K562 (cell line): ENCODE results near the gene ARHGEF40. TPM values are rescaled to one million over a fixed set of nuclear protein-coding genes. Genes with fewer than 3 reads are reported as not detected.

Experiments used
- ATAC-seq: fragments of 200-7000 bp; cut with Tn5 transposase; 3 replicates; pipeline ENCODE4 v1.9.1; 2020; ENCODE audit warnings: moderate library complexity
- BruUV-seq: library from RNA; stranded (reverse); fragments of 400-500 nt; replicated peaks from 2 replicates; lab custom pipeline; 2021; lab: Mats Ljungman, UMichigan
- CTCF ChIA-PET: fragments of 300-600 bp; formaldehyde crosslinking; extraction: SDS; loops from one replicate; lab custom pipeline; 2021; ENCODE audit warnings: low intra/inter-chr PET ratio; lab: Yijun Ruan, JAX
- POLR2A ChIA-PET: fragments of 300-600, 350-650 bp; sonication (Branson Sonifier 250); formaldehyde crosslinking; extraction: SDS; loops from one replicate; lab custom pipeline; 2021; ENCODE audit warnings: antibody characterized with exemption, inconsistent platforms; lab: Yijun Ruan, JAX
- DNase-seq, 4 experiments: peaks; one replicate each; pipeline versions ENCODE4 v3.0.0 to v3.0.0-alpha.2; 2011 to 2018; ENCODE audit warnings: low spot score in 3 of 4, mixed read lengths in 3 of 4; ENCODE audit errors: extremely low read depth in 1 of 4
- FAIRE-seq: peaks from 2 replicates; lab custom pipeline; 2011; peaks lifted over from hg19 to GRCh38; lab: Jason Lieb, UNC
- H2AFZ ChIP-seq: 2 replicates; pipeline ENCODE4 v1.6.0; 2011; ENCODE audit warnings: low read depth, low read length, control low read depth, inconsistent platforms
- H3K27ac ChIP-seq: fragments of 200-600 bp; 3 replicates; pipeline ENCODE4 v1.8.0; 2011; ENCODE audit warnings: low read depth, mild to moderate bottlenecking, control low read depth, inconsistent platforms, low read length, moderate library complexity, mixed read lengths; ENCODE audit errors: extremely low read depth
- H3K27me3 ChIP-seq, 2 experiments: fragments of 300-600 bp in 1 of 2; 2 replicates in 1 of 2; 3 replicates in 1 of 2; pipeline versions ENCODE4 v1.6.0 to v1.8.0; 2011; ENCODE audit warnings: inconsistent platforms in 2 of 2, low read length in 2 of 2, mild to moderate bottlenecking in 1 of 2, mixed read lengths in 1 of 2, moderate library complexity in 1 of 2; ENCODE audit not compliant: control insufficient read depth in 2 of 2, insufficient read depth in 2 of 2
- H3K36me3 ChIP-seq: fragments of 300-600 bp; 3 replicates; pipeline ENCODE4 v1.8.0; 2011; ENCODE audit warnings: mild to moderate bottlenecking, low read length, inconsistent platforms; ENCODE audit not compliant: control insufficient read depth, insufficient read depth
- H3K4me1 ChIP-seq, 2 experiments: fragments of 200-600 bp in 1 of 2; replicated peaks in 1 of 2; 2 replicates in 1 of 2; 3 replicates in 1 of 2; pipeline versions ENCODE4 v1.5.1 to v1.8.0; 2011; ENCODE audit warnings: inconsistent platforms in 2 of 2, low read length in 2 of 2, mild to moderate bottlenecking in 1 of 2, mixed read lengths in 1 of 2, moderate library complexity in 1 of 2; ENCODE audit not compliant: control insufficient read depth in 2 of 2, insufficient read depth in 2 of 2
- H3K4me2 ChIP-seq: 2 replicates; pipeline ENCODE4 v1.6.1; 2011; ENCODE audit warnings: low read length, control low read depth, inconsistent platforms, mixed read lengths; ENCODE audit not compliant: insufficient read depth
- H3K4me3 ChIP-seq: fragments of 200-600 bp; sonication (generic), shearing (Covaris generic); 2 replicates; pipeline ENCODE4 v1.5.1; 2016; ENCODE audit warnings: control low read depth, inconsistent platforms
- H3K79me2 ChIP-seq: fragments of 200-600 bp; 3 replicates; pipeline ENCODE4 v1.8.0; 2011; ENCODE audit warnings: low read length, inconsistent platforms; ENCODE audit not compliant: control insufficient read depth, insufficient read depth
- H3K9ac ChIP-seq, 2 experiments: 2 replicates each; pipeline versions ENCODE4 v1.6.0 to v1.6.1; 2011; ENCODE audit warnings: low read depth in 2 of 2, low read length in 2 of 2, control low read depth in 1 of 2, inconsistent platforms in 1 of 2, mild to moderate bottlenecking in 1 of 2, mixed read lengths in 1 of 2; ENCODE audit not compliant: insufficient read depth in 1 of 2
- H3K9me1 ChIP-seq: one replicate; pipeline ENCODE4 v1.6.0; 2011; ENCODE audit warnings: inconsistent platforms, mild to moderate bottlenecking, low read length, moderate library complexity; ENCODE audit not compliant: control insufficient read depth, insufficient read depth
- H3K9me3 ChIP-seq: replicated peaks from 2 replicates; pipeline ENCODE4 v1.5.1; 2011; ENCODE audit warnings: low read depth, low read length, inconsistent platforms; ENCODE audit not compliant: control insufficient read depth, insufficient read depth
- H4K20me1 ChIP-seq: replicated peaks from 2 replicates; pipeline ENCODE4 v1.6.1; 2011; ENCODE audit warnings: low read length, inconsistent platforms, mixed read lengths; ENCODE audit not compliant: control insufficient read depth, insufficient read depth
- ATF2 ChIP-seq: sonication (generic); formaldehyde crosslinking; IDR thresholded peaks from 2 replicates; pipeline ENCODE4 v1.8.1; 2022; ENCODE audit warnings: missing genetic modification reagents
- BCLAF1 ChIP-seq, 2 experiments: fragments of 450-650 bp in 1 of 2; IDR thresholded peaks; 2 replicates each; pipeline ENCODE4 v1.6.1; 2011 to 2017; ENCODE audit warnings: low read depth in 2 of 2, antibody characterized with exemption in 1 of 2, borderline replicate concordance in 1 of 2, low read length in 1 of 2, mild to moderate bottlenecking in 1 of 2, mixed read lengths in 1 of 2; ENCODE audit not compliant: control insufficient read depth in 1 of 2
- EGR1 ChIP-seq: fragments of 450-650 bp; conservative IDR thresholded peaks from 2 replicates; pipeline ENCODE4 v1.6.1; 2017; ENCODE audit warnings: mild to moderate bottlenecking
- NFXL1 ChIP-seq: fragments of 450-650 bp; formaldehyde crosslinking; IDR thresholded peaks from 2 replicates; pipeline ENCODE4 v1.4.0; 2021; ENCODE audit warnings: mild to moderate bottlenecking
- POLR3A ChIP-seq: IDR thresholded peaks from 2 replicates; pipeline ENCODE4 v1.6.1; 2011; ENCODE audit warnings: borderline replicate concordance, mild to moderate bottlenecking, moderate library complexity; ENCODE audit not compliant: insufficient read length, insufficient read depth; ENCODE audit errors: extremely low read depth
- SRF ChIP-seq, 2 experiments: fragments of 250-450, 450-650 bp in 1 of 2; sonication (Bioruptor Pico) in 1 of 2; sonication (generic) in 1 of 2; formaldehyde crosslinking; IDR thresholded peaks; 2 replicates each; pipeline versions ENCODE4 v1.5.0 to v1.5.1; 2020 to 2022; ENCODE audit warnings: mild to moderate bottlenecking in 1 of 2, missing genetic modification reagents in 1 of 2
- ZKSCAN3 ChIP-seq: fragments of 250-450 bp; sonication (Bioruptor Pico); IDR thresholded peaks from 2 replicates; pipeline ENCODE4 v1.4.0; 2020
- ZNF174 ChIP-seq: fragments of 250-450 bp; sonication (Bioruptor Pico); IDR thresholded peaks from 2 replicates; pipeline ENCODE4 v1.4.0; 2020; ENCODE audit warnings: mild to moderate bottlenecking
- ZSCAN29 ChIP-seq: fragments of 450-650 bp; IDR thresholded peaks from 2 replicates; pipeline ENCODE4 v1.6.1; 2017
- WGBS: fragments of 100-300 bp; shearing (Covaris generic); methylation state at CpG from one replicate; pipeline ENCODE4 v1.1.6; 2016; ENCODE audit warnings: low coverage, mixed read lengths; ENCODE audit not compliant: insufficient coverage; ENCODE audit errors: missing lambda C conversion rate; 5-methylcytosine and 5-hydroxymethylcytosine counted together
- in situ Hi-C: fragments of 300-500 bp; cut with MboI; formaldehyde crosslinking; loops from 4 replicates; pipeline ENCODE4 v1.15.0; 2018; ENCODE audit warnings: inconsistent platforms, mixed read lengths
- intact Hi-C: fragments of 100-400 bp; cut with micrococcal nuclease; formaldehyde crosslinking; loops from 2 replicates; pipeline ENCODE4 v1.14.2; 2022
- polyA plus RNA-seq, 8 experiments: library from polyadenylated mRNA; depleted of rRNA in 4 of 8; stranded (reverse) in 5 of 8; unstranded in 3 of 8; fragments of >200 nt; fragmentation: Nextera tagmentation in 2 of 8; fragmentation: Illumina TruSeq in 1 of 8; extraction: Ambion mirVana in 2 of 8; extraction: Trizol in 1 of 8; gene quantifications; 2 replicates each; pipeline versions ENCODE4 v1.2.1 to v1.2.3, GENCODE V29; 2011 to 2014; ENCODE audit warnings: inconsistent platforms in 1 of 8, missing spikeins in 1 of 8
- total RNA-seq, 7 experiments: library from RNA; depleted of rRNA in 6 of 7; stranded (reverse); fragments of >200 nt in 6 of 7; fragmentation: Illumina TruSeq in 2 of 7; extraction: Trizol in 2 of 7; gene quantifications; 2 replicates each; pipeline versions ENCODE4 v1.2.1 to v1.2.3, GENCODE V29; 2011 to 2021; ENCODE audit warnings: low replicate concordance in 1 of 7
- TF ChIP-seq, protein P1 (sequence below): fragments of 250-450 bp; sonication (Bioruptor Pico); IDR thresholded peaks from 2 replicates; pipeline ENCODE4 v1.8.0; 2021; ENCODE audit warnings: mild to moderate bottlenecking, moderate library complexity
- TF ChIP-seq, protein P2 (sequence below): fragments of 250-450 bp; sonication (Bioruptor Pico); IDR thresholded peaks from 2 replicates; pipeline ENCODE4 v1.5.0; 2022; ENCODE audit warnings: mild to moderate bottlenecking

Gene ARHGEF40
- total and polyA plus RNA-seq, 9 of the 15 experiments (the other 6 are each of a cell fraction or from before 2014, with no cell fraction given), result 0.42 to 6.3 (median 3.8) TPM

- H3K27me3 ChIP-seq, result no peaks in the 10 kb centered on the region
- no peak overlapping the region for H3K4me2 ChIP-seq
- ATAC-seq (no peak), DNase-seq (no peak), FAIRE-seq (no peak)
- H3K4me3 ChIP-seq, result no peak overlapping the region
- no peaks in the 10 kb centered on the region for H3K9me3 ChIP-seq
- no peaks in the 10 kb centered on the region for H4K20me1 ChIP-seq
- no peaks in the 10 kb centered on the region for H3K9me1 ChIP-seq
- H2AFZ ChIP-seq, result no peak overlapping the region
- CTCF ChIA-PET, result no interaction called here
- no peaks in the 10 kb centered on the region for H3K79me2 ChIP-seq
- H3K9ac ChIP-seq, result no peak overlapping the region
- POLR2A ChIA-PET, result interaction anchor here (1.5 kb wide), 1 partner anchor 146 kb away, joined by 4 read pairs; no protein-coding TSS in a partner anchor
- 81% methylated on average over 5 of the region's 5 CpGs for WGBS
- in situ Hi-C loops, result no loop called here
- intact Hi-C loops, result loop anchor here (1.0 kb wide), 1 partner anchor 22 kb away; no protein-coding TSS in a partner anchor
- H3K27ac ChIP-seq, result no peak overlapping the region
- TF ChIP-seq ATF2 (no peak), SRF (CRISPR knock-in tag; IDR thresholded peaks at IDR 0.05) (no peak), BCLAF1 (IDR thresholded peaks at IDR 0.05; ENCODE audit: borderline replicate concordance in 1 of 2, control insufficient read depth in 1 of 2, low read depth in 2 of 2, low read length in 1 of 2) (no peak), ZNF174 (CRISPR knock-in tag) (no peak), POLR3A (no peak), ZSCAN29 (no peak), NFXL1 (no peak), EGR1 (no peak), ZKSCAN3 (no peak)
- TF ChIP-seq, protein P1, sequence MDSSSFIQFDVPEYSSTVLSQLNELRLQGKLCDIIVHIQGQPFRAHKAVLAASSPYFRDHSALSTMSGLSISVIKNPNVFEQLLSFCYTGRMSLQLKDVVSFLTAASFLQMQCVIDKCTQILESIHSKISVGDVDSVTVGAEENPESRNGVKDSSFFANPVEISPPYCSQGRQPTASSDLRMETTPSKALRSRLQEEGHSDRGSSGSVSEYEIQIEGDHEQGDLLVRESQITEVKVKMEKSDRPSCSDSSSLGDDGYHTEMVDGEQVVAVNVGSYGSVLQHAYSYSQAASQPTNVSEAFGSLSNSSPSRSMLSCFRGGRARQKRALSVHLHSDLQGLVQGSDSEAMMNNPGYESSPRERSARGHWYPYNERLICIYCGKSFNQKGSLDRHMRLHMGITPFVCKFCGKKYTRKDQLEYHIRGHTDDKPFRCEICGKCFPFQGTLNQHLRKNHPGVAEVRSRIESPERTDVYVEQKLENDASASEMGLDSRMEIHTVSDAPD (CRISPR knock-in tag), result no peak
- TF ChIP-seq, protein P2, sequence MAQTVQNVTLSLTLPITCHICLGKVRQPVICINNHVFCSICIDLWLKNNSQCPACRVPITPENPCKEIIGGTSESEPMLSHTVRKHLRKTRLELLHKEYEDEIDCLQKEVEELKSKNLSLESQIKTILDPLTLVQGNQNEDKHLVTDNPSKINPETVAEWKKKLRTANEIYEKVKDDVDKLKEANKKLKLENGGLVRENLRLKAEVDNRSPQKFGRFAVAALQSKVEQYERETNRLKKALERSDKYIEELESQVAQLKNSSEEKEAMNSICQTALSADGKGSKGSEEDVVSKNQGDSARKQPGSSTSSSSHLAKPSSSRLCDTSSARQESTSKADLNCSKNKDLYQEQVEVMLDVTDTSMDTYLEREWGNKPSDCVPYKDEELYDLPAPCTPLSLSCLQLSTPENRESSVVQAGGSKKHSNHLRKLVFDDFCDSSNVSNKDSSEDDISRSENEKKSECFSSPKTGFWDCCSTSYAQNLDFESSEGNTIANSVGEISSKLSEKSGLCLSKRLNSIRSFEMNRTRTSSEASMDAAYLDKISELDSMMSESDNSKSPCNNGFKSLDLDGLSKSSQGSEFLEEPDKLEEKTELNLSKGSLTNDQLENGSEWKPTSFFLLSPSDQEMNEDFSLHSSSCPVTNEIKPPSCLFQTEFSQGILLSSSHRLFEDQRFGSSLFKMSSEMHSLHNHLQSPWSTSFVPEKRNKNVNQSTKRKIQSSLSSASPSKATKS, result no peak
- H3K4me1 ChIP-seq, result peaks cover 2 to 29% of the 10 kb centered on the region in 2 experiments; a peak in 3 of 5 replicates
- no TSS peak for BruUV-seq
- H3K36me3 ChIP-seq, result peaks cover 5% of the 10 kb centered on the region; the same call in 1 of the 3 replicates
Measured at GRCh38 chr14:21089877-21090193, 19.7 kb downstream of the ARHGEF40 start.
